ENCODE data around the gene NXN. TPM values are rescaled to one million over a fixed set of nuclear protein-coding genes. Genes with fewer than 3 reads are reported as not detected.
"Not testable (repeated sequence)": the region's sequence is repeated elsewhere in the genome, so short reads cannot be mapped to it uniquely, and the experiment has no call there.

Gene NXN
- polyA plus RNA-seq, 3 donors, result 14.9 to 23.9 (median 15.9) TPM

GRCh38 chr17:880443-881269 lies 98.9 kb downstream of the NXN start:
- peak overlapping the region; percentile 25 for H3K27ac ChIP-seq (ENCODE audit: low read depth, low read length)
- WGBS, 3 donors, result 54 to 68% (median 58%) methylated on average over 15 of the region's 15 CpGs

GRCh38 chr17:879546-880442 lies 99.8 kb downstream of the NXN start:
- WGBS, 3 donors, result 27 to 33% (median 27%) methylated on average over 26 of the region's 26 CpGs
- peak overlapping the region; percentile 25 for H3K27ac ChIP-seq (ENCODE audit: low read depth, low read length)

GRCh38 chr17:877630-878029 lies 101.9 kb downstream of the NXN start:
- H3K27ac ChIP-seq (ENCODE audit: low read depth, low read length), result no peak overlapping the region
- 80 to 88% (median 86%) methylated on average over 14 of the region's 14 CpGs for WGBS, 3 donors

- no peak overlapping the region for H3K27ac ChIP-seq (ENCODE audit: low read depth, low read length)
- 59 to 78% (median 64%) methylated on average over 12 of the region's 12 CpGs for WGBS, 3 donors
These were observed 103.3 kb downstream of the NXN start for GRCh38 chr17:876272-876671.

GRCh38 chr17:874590-874989 lies 105.0 kb downstream of the NXN start:
- not testable (repeated sequence) for H3K27ac ChIP-seq (ENCODE audit: low read depth, low read length)

GRCh38 chr17:872855-873254 lies 106.7 kb downstream of the NXN start:
- no peak overlapping the region for H3K27ac ChIP-seq (ENCODE audit: low read depth, low read length)
- WGBS, 3 donors, result 83 to 93% (median 83%) methylated on average over 5 of the region's 5 CpGs

More at GRCh38 chr17:874590-874989, 105.0 kb downstream of the NXN start:
- 48 to 99% (median 96%) methylated on average over 2 of the region's 2 CpGs for WGBS, 3 donors

GRCh38 chr17:871751-872519 lies 107.6 kb downstream of the NXN start:
- no peak overlapping the region for H3K27ac ChIP-seq (ENCODE audit: low read depth, low read length)
- WGBS, 3 donors, result 62 to 71% (median 65%) methylated on average over 9 of the region's 9 CpGs

- peak overlapping the region; percentile 34 for H3K27ac ChIP-seq (ENCODE audit: low read depth, low read length)
- 36 to 66% (median 41%) methylated on average over 30 of the region's 30 CpGs for WGBS, 3 donors
These were observed 109.7 kb downstream of the NXN start for GRCh38 chr17:869567-870525.

- H3K27ac ChIP-seq (ENCODE audit: low read depth, low read length), result peak overlapping the region; percentile 93
- 46 to 80% (median 47%) methylated on average over 7 of the region's 7 CpGs for WGBS, 3 donors
These were observed 110.5 kb downstream of the NXN start for GRCh38 chr17:869086-869485.

GRCh38 chr17:867896-868489 lies 111.6 kb downstream of the NXN start:
- 83 to 88% (median 83%) methylated on average over 13 of the region's 13 CpGs for WGBS, 3 donors
- no peak overlapping the region for H3K27ac ChIP-seq (ENCODE audit: low read depth, low read length)

- H3K27ac ChIP-seq (ENCODE audit: low read depth, low read length), result not testable (repeated sequence)
- WGBS, 3 donors, result 82 to 89% (median 87%) methylated on average over 6 to 8 of the region's 10 CpGs
These were observed 112.3 kb downstream of the NXN start for GRCh38 chr17:867238-867637.

- H3K27ac ChIP-seq (ENCODE audit: low read depth, low read length), result no peak overlapping the region
- 34 to 77% (median 60%) methylated on average over 7 to 8 of the region's 9 CpGs for WGBS, 3 donors
These were observed 112.9 kb downstream of the NXN start for GRCh38 chr17:866568-867103.

GRCh38 chr17:864315-864714 lies 115.3 kb downstream of the NXN start:
- no peak overlapping the region for H3K27ac ChIP-seq (ENCODE audit: low read depth, low read length)
- WGBS, 3 donors, result 35 to 74% (median 39%) methylated on average over 8 of the region's 8 CpGs

- H3K27ac ChIP-seq (ENCODE audit: low read depth, low read length), result no peak overlapping the region
- WGBS, 3 donors, result 92 to 95% (median 93%) methylated on average over 23 of the region's 23 CpGs
These were observed 115.7 kb downstream of the NXN start for GRCh38 chr17:863880-864279.

- H3K27ac ChIP-seq (ENCODE audit: low read depth, low read length), result no peak overlapping the region
- 75 to 82% (median 77%) methylated on average over 7 of the region's 7 CpGs for WGBS, 3 donors
These were observed 117.0 kb downstream of the NXN start for GRCh38 chr17:862582-862981.

- 71 to 91% (median 77%) methylated on average over 9 of the region's 9 CpGs for WGBS, 3 donors
These were observed 118.2 kb downstream of the NXN start for GRCh38 chr17:861364-861763.

GRCh38 chr17:860805-861204 lies 118.8 kb downstream of the NXN start:
- WGBS, 3 donors, result 78 to 89% (median 81%) methylated on average over 5 of the region's 5 CpGs
- no peak overlapping the region for H3K27ac ChIP-seq (ENCODE audit: low read depth, low read length)

More at GRCh38 chr17:861364-861763, 118.2 kb downstream of the NXN start:
- H3K27ac ChIP-seq (ENCODE audit: low read depth, low read length), result no peak overlapping the region
